Measurements from ENCODE around the gene PPP3CB.

GRCh38 chr10:73426318-73426717 lies 69.5 kb downstream of the PPP3CB start:
- TF ChIP-seq, protein P1, sequence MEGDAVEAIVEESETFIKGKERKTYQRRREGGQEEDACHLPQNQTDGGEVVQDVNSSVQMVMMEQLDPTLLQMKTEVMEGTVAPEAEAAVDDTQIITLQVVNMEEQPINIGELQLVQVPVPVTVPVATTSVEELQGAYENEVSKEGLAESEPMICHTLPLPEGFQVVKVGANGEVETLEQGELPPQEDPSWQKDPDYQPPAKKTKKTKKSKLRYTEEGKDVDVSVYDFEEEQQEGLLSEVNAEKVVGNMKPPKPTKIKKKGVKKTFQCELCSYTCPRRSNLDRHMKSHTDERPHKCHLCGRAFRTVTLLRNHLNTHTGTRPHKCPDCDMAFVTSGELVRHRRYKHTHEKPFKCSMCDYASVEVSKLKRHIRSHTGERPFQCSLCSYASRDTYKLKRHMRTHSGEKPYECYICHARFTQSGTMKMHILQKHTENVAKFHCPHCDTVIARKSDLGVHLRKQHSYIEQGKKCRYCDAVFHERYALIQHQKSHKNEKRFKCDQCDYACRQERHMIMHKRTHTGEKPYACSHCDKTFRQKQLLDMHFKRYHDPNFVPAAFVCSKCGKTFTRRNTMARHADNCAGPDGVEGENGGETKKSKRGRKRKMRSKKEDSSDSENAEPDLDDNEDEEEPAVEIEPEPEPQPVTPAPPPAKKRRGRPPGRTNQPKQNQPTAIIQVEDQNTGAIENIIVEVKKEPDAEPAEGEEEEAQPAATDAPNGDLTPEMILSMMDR (IDR thresholded peaks at IDR 0.05), result no peak
- no peak for TF ChIP-seq POLR2A (IDR thresholded peaks at IDR 0.05)
